ENCODE measurements around the gene FARP2.

FARP2 gene

DNA sequence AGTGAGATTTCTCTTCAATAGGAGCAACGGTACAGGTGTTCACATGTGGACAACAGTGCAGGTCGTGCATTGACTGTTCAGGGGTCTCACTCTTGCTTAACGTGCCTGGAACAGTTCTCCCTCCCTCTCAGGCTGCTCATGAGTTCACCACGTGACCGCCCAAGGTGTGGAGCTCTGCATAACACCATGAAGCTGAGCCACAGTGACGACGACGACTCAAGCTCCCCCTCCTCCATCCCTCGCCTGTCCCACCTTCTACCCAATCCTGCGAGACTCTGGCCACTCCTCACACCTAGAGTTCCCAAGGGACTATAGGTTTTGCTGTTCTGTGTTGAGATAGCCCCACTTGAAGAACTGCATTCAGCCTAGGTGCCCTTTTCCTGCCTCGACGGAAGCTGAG is 109.5 kb downstream of the FARP2 start:
- Histone ChIP-seq H3K36me3 (ENCODE audit: control insufficient read depth in 1 of 2, insufficient read depth in 2 of 2, low read length in 2 of 2) (peaks cover 0 to 40% of the 10 kb centered on the region in 2 donors), H3K27ac (ENCODE audit: low read depth, low read length) (no peak overlapping the region), H3K4me3 (ENCODE audit: low read depth in 1 of 2, low read length in 2 of 2) (no peak overlapping the region), H3K4me1 (ENCODE audit: control insufficient read depth in 1 of 2, insufficient read depth in 2 of 2, low read length in 2 of 2) (peaks cover 0 to 5% of the 10 kb centered on the region in 2 donors), H3K27me3 (ENCODE audit: control insufficient read depth in 1 of 2, insufficient read depth in 2 of 2, low read length in 2 of 2) (no peaks in the 10 kb centered on the region), H3K9me3 (ENCODE audit: control insufficient read depth in 1 of 2, low read length in 2 of 2) (no peaks in the 10 kb centered on the region), H3K9ac (ENCODE audit: low read depth in 1 of 2, low read length in 2 of 2) (no peak overlapping the region)

DNA sequence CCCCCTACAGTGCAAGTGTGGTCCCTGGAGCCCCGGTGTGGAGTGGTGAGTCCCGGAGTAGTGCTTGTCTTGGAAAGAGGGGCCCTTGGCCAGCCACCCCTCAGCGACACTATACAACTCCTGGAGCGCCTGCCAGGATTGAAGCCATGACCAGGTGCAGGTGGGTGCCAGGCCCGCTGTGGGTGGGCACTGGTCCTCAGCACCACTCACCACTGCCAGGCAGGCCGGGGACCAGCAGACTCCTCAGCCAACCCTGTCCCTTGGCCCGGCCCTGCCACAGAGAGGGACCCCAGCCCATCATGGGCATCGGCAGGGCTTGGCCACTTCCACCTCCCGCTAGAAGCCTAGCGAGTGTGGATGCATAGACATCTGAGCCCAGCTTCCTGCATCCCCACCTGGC is 110.1 kb downstream of the FARP2 start:
- Histone ChIP-seq H3K27ac (ENCODE audit: low read depth, low read length) (no peak overlapping the region), H3K27me3 (ENCODE audit: control insufficient read depth in 1 of 2, insufficient read depth in 2 of 2, low read length in 2 of 2) (no peaks in the 10 kb centered on the region), H3K9ac (ENCODE audit: low read depth in 1 of 2, low read length in 2 of 2) (no peak overlapping the region), H3K9me3 (ENCODE audit: control insufficient read depth in 1 of 2, low read length in 2 of 2) (no peaks in the 10 kb centered on the region), H3K4me1 (ENCODE audit: control insufficient read depth in 1 of 2, insufficient read depth in 2 of 2, low read length in 2 of 2) (peaks cover 0 to 5% of the 10 kb centered on the region in 2 donors), H3K36me3 (ENCODE audit: control insufficient read depth in 1 of 2, insufficient read depth in 2 of 2, low read length in 2 of 2) (peaks cover 0 to 46% of the 10 kb centered on the region in 2 donors), H3K4me3 (ENCODE audit: low read depth in 1 of 2, low read length in 2 of 2) (no peak overlapping the region)

DNA sequence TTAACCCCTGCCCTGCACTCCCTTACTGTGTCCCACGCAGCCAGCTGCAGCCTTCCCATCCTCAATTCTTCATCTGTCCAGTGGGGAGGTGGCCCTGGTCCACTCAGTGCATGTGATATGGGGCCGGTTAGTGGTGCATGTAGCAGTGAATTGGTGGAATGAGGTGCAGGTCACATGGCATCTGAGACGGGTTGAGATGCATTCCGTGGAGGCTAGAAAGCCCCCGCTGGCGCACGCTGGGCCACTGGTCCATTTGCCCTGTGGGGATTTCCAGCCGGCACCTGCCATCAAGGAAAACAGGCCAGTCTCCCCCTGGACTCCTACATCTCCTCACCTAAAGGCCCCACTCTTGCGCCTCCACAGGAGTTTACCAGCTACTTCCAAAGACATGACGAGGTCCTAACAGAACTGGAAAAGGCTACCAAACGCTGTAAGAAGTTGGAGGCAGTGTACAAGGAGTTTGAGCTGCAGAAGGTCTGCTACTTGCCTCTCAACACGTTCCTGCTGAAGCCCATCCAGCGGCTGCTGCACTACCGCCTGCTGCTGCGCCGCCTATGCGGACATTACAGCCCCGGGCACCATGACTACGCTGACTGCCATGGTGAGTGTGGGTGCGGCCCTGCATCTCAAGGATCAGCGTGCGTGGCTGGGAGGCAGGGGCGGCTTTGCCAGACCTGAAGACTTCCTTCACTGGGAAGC is 111.8 kb downstream of the FARP2 start:
- Histone ChIP-seq H3K9ac (ENCODE audit: low read depth in 1 of 2, low read length in 2 of 2) (no peak overlapping the region), H3K36me3 (ENCODE audit: control insufficient read depth in 1 of 2, insufficient read depth in 2 of 2, low read length in 2 of 2) (peaks cover 0 to 49% of the 10 kb centered on the region in 2 donors), H3K27ac (ENCODE audit: low read depth, low read length) (no peak overlapping the region), H3K4me1 (ENCODE audit: control insufficient read depth in 1 of 2, insufficient read depth in 2 of 2, low read length in 2 of 2) (no peaks in the 10 kb centered on the region), H3K9me3 (ENCODE audit: control insufficient read depth in 1 of 2, low read length in 2 of 2) (no peaks in the 10 kb centered on the region), H3K4me3 (ENCODE audit: low read depth in 1 of 2, low read length in 2 of 2) (no peak overlapping the region), H3K27me3 (ENCODE audit: control insufficient read depth in 1 of 2, insufficient read depth in 2 of 2, low read length in 2 of 2) (no peaks in the 10 kb centered on the region)

DNA sequence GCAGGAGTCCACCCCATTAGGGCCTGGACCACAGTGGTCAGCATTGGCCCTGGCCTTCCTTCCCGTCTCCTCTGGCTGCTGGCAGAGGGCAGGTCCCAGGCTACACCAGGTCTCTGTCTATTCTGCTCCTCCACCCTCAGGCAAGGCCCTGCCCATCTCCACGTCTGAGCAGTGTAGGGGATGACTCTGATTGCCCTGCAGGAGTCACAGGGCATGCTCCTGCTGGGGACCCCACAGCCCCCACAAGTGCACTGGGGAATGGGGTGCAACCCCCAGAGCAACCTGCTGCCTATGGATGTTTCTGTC is 112.3 kb downstream of the FARP2 start:
- Histone ChIP-seq H3K9ac (ENCODE audit: low read depth in 1 of 2, low read length in 2 of 2) (no peak overlapping the region), H3K9me3 (ENCODE audit: control insufficient read depth in 1 of 2, low read length in 2 of 2) (no peaks in the 10 kb centered on the region), H3K4me1 (ENCODE audit: control insufficient read depth in 1 of 2, insufficient read depth in 2 of 2, low read length in 2 of 2) (no peaks in the 10 kb centered on the region), H3K27ac (ENCODE audit: low read depth, low read length) (no peak overlapping the region), H3K27me3 (ENCODE audit: control insufficient read depth in 1 of 2, insufficient read depth in 2 of 2, low read length in 2 of 2) (no peaks in the 10 kb centered on the region), H3K36me3 (ENCODE audit: control insufficient read depth in 1 of 2, insufficient read depth in 2 of 2, low read length in 2 of 2) (peaks cover 0 to 44% of the 10 kb centered on the region in 2 donors), H3K4me3 (ENCODE audit: low read depth in 1 of 2, low read length in 2 of 2) (no peak overlapping the region)

DNA sequence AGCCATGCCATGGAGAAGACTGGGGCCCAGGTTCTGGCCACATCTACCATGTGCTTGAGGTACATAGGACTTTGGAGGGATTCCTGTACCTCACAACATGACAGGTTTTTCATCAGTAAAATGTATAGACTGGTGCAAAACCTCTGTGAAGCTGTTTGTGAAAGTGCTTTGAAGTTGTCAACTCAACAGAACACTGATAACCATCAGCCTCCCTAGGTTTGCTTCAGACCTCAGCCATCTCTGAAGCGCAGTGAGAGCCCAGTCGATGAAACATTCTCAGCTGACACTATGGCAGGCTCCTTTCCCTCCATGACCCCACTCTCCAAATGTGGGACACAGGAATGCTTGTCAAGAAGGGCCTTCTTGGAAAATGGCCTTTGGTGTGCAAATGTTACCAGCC is 113.7 kb downstream of the FARP2 start:
- Histone ChIP-seq H3K4me3 (ENCODE audit: low read depth in 1 of 2, low read length in 2 of 2) (no peak overlapping the region), H3K9ac (ENCODE audit: low read depth in 1 of 2, low read length in 2 of 2) (no peak overlapping the region), H3K4me1 (ENCODE audit: control insufficient read depth in 1 of 2, insufficient read depth in 2 of 2, low read length in 2 of 2) (no peaks in the 10 kb centered on the region), H3K9me3 (ENCODE audit: control insufficient read depth in 1 of 2, low read length in 2 of 2) (no peaks in the 10 kb centered on the region), H3K27ac (ENCODE audit: low read depth, low read length) (no peak overlapping the region), H3K27me3 (ENCODE audit: control insufficient read depth in 1 of 2, insufficient read depth in 2 of 2, low read length in 2 of 2) (no peaks in the 10 kb centered on the region), H3K36me3 (ENCODE audit: control insufficient read depth in 1 of 2, insufficient read depth in 2 of 2, low read length in 2 of 2) (peaks cover 0 to 37% of the 10 kb centered on the region in 2 donors)

DNA sequence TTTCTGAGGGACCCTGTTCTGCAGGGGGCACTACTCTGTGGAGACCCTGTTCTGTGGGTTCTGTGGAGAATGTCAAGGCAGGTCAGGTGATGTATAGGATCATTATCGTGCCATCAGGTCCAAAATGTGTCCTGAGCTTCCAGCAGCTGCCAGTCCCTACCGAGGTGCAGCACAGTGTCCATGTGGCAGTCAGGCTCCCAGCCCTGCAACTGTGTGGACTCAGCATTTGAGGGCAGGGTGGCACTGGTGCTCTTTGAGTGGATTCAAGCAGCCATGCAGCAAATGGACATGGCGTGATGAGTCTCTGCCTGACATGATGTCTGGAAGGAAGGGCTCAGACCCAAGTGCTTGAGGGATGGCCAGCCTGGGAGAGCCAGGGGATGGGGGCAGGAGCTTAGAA is 117.3 kb downstream of the FARP2 start:
- no peak overlapping the region for H3K4me3 ChIP-seq (ENCODE audit: low read depth in 1 of 2, low read length in 2 of 2)
- no peak overlapping the region for H3K9ac ChIP-seq (ENCODE audit: low read depth in 1 of 2, low read length in 2 of 2)
- H3K36me3 ChIP-seq (ENCODE audit: control insufficient read depth in 1 of 2, insufficient read depth in 2 of 2, low read length in 2 of 2): peaks cover 0 to 39% of the 10 kb centered on the region in 2 donors
- no peaks in the 10 kb centered on the region for H3K9me3 ChIP-seq (ENCODE audit: control insufficient read depth in 1 of 2, low read length in 2 of 2)
- H3K27ac ChIP-seq (ENCODE audit: low read depth, low read length): no peak overlapping the region
- no peaks in the 10 kb centered on the region for H3K4me1 ChIP-seq (ENCODE audit: control insufficient read depth in 1 of 2, insufficient read depth in 2 of 2, low read length in 2 of 2)
- no peaks in the 10 kb centered on the region for H3K27me3 ChIP-seq (ENCODE audit: control insufficient read depth in 1 of 2, insufficient read depth in 2 of 2, low read length in 2 of 2)

DNA sequence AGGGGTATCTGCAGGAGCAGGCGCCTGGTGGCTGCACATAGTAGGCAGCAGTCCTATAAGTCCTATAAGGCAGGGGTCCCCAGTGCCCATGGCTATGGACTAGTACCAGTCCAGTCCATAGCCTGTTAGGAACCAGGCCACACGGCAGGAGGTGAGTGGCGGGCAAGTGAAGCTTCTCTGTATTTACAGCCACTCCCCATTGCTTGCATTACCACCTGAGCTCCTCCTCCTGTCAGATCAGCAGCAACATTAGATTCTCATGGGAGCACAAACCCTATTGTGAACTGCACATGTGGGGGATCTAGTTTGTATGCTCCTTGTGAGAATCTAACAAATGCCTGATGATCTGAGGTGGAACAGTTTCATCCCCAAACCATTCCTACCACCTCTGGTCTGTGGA is 119.2 kb downstream of the FARP2 start:
- no peaks in the 10 kb centered on the region for H3K9me3 ChIP-seq (ENCODE audit: control insufficient read depth in 1 of 2, low read length in 2 of 2)
- H3K4me3 ChIP-seq (ENCODE audit: low read depth in 1 of 2, low read length in 2 of 2): no peak overlapping the region
- no peaks in the 10 kb centered on the region for H3K4me1 ChIP-seq (ENCODE audit: control insufficient read depth in 1 of 2, insufficient read depth in 2 of 2, low read length in 2 of 2)
- no peaks in the 10 kb centered on the region for H3K27me3 ChIP-seq (ENCODE audit: control insufficient read depth in 1 of 2, insufficient read depth in 2 of 2, low read length in 2 of 2)
- H3K9ac ChIP-seq (ENCODE audit: low read depth in 1 of 2, low read length in 2 of 2): no peak overlapping the region
- H3K36me3 ChIP-seq (ENCODE audit: control insufficient read depth in 1 of 2, insufficient read depth in 2 of 2, low read length in 2 of 2): peaks cover 6 to 49% of the 10 kb centered on the region in 2 donors
- no peak overlapping the region for H3K27ac ChIP-seq (ENCODE audit: low read depth, low read length)

DNA sequence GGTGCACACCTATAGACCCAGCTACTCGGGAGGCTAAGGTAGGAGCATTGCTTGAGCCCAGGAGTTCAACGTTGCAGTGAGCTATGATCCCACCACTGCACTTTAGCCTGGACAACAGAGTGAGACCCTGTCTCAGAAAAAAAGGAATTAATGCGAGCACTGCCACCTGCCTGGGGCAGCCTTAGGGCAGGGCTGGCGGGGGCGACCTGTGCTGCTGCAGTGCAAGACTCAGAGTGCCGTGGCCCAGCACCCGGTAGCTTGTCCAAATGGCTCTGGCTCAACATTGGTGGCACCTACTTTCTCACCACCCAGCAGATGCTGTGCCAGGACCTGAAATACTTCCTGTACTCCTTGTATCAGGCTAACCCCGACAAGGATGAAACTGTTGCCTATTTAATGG is 122.1 kb downstream of the FARP2 start:
- no peak overlapping the region for H3K27ac ChIP-seq (ENCODE audit: low read depth, low read length)
- H3K9ac ChIP-seq (ENCODE audit: low read depth in 1 of 2, low read length in 2 of 2): no peak overlapping the region
- peaks cover 6 to 47% of the 10 kb centered on the region in 2 donors for H3K36me3 ChIP-seq (ENCODE audit: control insufficient read depth in 1 of 2, insufficient read depth in 2 of 2, low read length in 2 of 2)
- H3K4me1 ChIP-seq (ENCODE audit: control insufficient read depth in 1 of 2, insufficient read depth in 2 of 2, low read length in 2 of 2): no peaks in the 10 kb centered on the region
- H3K27me3 ChIP-seq (ENCODE audit: control insufficient read depth in 1 of 2, insufficient read depth in 2 of 2, low read length in 2 of 2): no peaks in the 10 kb centered on the region
- H3K4me3 ChIP-seq (ENCODE audit: low read depth in 1 of 2, low read length in 2 of 2): no peak overlapping the region
- H3K9me3 ChIP-seq (ENCODE audit: control insufficient read depth in 1 of 2, low read length in 2 of 2): no peaks in the 10 kb centered on the region

DNA sequence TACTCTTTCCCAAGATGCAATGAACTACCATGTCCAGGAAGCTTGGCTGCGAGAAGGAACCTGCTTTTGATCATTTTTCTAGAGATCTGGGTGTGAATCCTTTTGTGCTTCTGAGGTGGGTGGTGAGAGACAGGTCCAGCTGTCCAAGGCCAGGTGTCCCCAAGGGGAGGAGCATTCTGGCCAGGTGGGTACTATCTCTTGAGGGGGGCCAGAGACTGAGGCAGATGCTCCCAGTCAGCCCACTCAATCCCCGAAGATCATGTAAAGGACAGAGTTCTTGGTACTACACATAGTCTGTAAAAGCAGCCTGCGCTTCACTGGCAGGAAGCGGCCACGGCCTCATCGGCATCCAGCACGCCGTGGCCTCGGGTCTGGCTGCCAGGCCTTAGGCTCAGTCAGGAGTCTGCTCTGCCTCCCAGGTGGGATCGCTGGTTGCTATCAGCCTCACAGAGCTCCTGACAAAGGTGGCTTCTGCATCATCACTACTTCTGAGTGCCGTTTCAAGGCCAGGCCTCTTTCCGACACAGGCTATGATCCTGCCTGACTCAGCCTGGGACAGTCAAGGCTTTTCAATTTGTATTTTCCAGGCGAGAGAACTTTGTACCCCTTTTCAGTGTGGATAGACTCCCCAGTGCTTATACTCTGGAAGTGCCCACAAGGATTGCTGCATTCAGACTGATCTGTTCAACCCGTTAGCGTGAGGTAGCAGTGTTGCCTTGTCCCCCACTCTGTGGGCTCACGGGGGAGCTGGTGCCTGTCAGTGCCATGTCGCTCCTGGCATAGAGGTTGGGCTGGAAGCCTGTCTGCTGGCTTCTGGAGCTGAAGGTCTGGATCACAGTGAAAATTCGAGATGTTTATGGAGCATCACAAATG is 123.2 kb downstream of the FARP2 start:
- H3K9me3 ChIP-seq (ENCODE audit: control insufficient read depth in 1 of 2, low read length in 2 of 2): no peaks in the 10 kb centered on the region
- H3K4me3 ChIP-seq (ENCODE audit: low read depth in 1 of 2, low read length in 2 of 2): no peak overlapping the region
- no peak overlapping the region for H3K9ac ChIP-seq (ENCODE audit: low read depth in 1 of 2, low read length in 2 of 2)
- H3K4me1 ChIP-seq (ENCODE audit: control insufficient read depth in 1 of 2, insufficient read depth in 2 of 2, low read length in 2 of 2): no peaks in the 10 kb centered on the region
- H3K36me3 ChIP-seq (ENCODE audit: control insufficient read depth in 1 of 2, insufficient read depth in 2 of 2, low read length in 2 of 2): peaks cover 14 to 58% of the 10 kb centered on the region in 2 donors
- H3K27ac ChIP-seq (ENCODE audit: low read depth, low read length): no peak overlapping the region
- H3K27me3 ChIP-seq (ENCODE audit: control insufficient read depth in 1 of 2, insufficient read depth in 2 of 2, low read length in 2 of 2): no peaks in the 10 kb centered on the region

DNA sequence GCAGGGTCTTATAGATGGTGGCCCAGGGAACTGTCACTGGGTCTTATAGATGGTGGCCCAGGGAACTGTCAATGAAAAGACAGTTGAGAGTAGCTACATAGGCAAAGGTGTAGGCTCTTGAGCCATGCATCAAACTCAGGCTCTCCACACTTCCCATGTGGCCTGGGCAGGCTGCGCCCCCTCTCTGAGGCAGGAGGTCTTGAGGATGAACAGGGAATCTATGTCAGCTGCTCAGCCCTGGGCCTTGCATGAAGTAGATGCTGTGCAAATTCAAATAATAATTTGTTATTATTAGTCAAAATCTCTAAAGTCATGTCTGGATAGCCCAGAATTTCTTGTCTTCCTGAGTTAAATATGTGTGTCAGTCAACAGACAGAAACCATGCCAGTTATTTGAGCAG is 125.6 kb downstream of the FARP2 start:
- H3K9ac ChIP-seq (ENCODE audit: low read depth in 1 of 2, low read length in 2 of 2): no peak overlapping the region
- H3K36me3 ChIP-seq (ENCODE audit: control insufficient read depth in 1 of 2, insufficient read depth in 2 of 2, low read length in 2 of 2): peaks cover 17 to 66% of the 10 kb centered on the region in 2 donors
- no peaks in the 10 kb centered on the region for H3K27me3 ChIP-seq (ENCODE audit: control insufficient read depth in 1 of 2, insufficient read depth in 2 of 2, low read length in 2 of 2)
- no peak overlapping the region for H3K27ac ChIP-seq (ENCODE audit: low read depth, low read length)
- H3K9me3 ChIP-seq (ENCODE audit: control insufficient read depth in 1 of 2, low read length in 2 of 2): no peaks in the 10 kb centered on the region
- no peaks in the 10 kb centered on the region for H3K4me1 ChIP-seq (ENCODE audit: control insufficient read depth in 1 of 2, insufficient read depth in 2 of 2, low read length in 2 of 2)
- H3K4me3 ChIP-seq (ENCODE audit: low read depth in 1 of 2, low read length in 2 of 2): no peak overlapping the region

Measured in duodenal mucosa (tissue), 2 donors.